Measurements from ENCODE around the gene SLC22A23.

SLC22A23 gene

DNA sequence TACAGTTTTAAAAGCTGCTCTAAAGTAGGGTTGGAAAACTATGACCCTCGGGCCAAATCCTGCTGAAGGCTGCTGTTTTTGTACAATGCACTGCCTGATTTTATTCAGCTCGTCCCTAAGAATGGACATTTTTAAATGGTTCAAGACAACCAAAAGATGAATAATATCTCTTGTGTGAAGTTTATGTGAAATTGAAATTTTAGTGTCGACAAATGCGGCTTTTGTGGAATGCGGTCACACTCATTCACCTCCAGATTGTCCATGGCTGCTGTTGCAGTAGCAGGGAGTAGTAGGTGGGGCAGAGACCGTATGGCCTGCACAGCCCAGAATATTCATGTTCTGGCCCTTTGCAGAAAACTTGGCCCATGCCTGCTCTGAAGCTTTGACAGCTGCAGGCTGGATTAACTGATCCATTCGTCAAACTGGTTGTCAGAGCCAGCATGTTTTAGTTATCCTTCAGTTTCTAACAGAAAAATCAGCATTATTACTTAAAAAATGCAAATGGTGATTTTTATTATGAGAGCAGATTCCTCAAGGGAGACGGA, 106.5 kb downstream of the SLC22A23 start:
- FAIRE-seq (no peak), DNase-seq (ENCODE audit: insufficient read length) (no peak)
- TF ChIP-seq POLR2A (IDR thresholded peaks at IDR 0.05; ENCODE audit: low read depth, low read length) (no peak), TAF1 (IDR thresholded peaks at IDR 0.05; ENCODE audit: borderline replicate concordance, low read depth, low read length) (no peak), POLR2AphosphoS5 (IDR thresholded peaks at IDR 0.05; ENCODE audit: low read depth, low read length) (no peak)

DNA sequence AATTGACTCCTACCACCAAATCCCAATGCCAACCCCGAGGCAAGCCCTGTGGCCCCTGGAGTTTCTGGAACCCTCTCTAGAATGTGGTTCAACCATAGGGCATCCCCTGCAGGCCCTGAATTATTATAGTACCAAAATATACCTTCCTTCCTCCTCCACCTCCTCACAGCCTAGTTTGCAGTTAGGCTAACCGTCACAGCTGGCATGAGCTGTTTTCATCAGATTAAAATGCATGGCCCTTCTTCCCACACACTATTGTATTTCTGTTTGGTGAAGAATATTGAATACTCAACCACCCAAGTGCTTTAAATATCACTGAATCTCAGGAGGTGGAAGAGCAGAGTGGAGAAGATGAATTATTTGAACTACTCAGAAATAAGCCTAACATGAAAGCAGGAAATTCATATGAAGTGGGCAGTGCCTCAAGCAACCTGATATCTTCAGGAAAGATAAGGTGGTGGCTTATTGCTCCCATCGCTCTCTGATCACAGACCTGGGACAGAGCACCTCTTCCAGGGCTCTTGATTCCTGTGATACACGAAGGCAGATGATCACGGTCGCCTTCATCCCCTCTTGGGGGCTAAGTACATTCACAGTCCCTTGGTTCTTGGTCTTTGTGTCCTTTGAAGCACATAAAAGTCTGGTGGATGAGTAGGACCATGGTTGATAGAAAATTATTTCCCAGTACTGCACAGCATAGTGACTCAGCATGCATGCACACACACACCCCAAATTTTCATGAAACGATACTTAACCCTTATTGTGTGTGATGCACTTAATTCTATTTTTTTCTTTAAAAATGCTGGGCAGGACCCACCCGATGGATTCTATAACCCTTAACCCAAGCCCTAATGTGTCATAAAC, 107.2 kb downstream of the SLC22A23 start:
- no peak for TF ChIP-seq POLR2AphosphoS5 (IDR thresholded peaks at IDR 0.05; ENCODE audit: low read depth, low read length)
- no peak for TF ChIP-seq TAF1 (IDR thresholded peaks at IDR 0.05; ENCODE audit: borderline replicate concordance, low read depth, low read length)
- FAIRE-seq, result no peak
- DNase-seq (ENCODE audit: insufficient read length), result no peak

DNA sequence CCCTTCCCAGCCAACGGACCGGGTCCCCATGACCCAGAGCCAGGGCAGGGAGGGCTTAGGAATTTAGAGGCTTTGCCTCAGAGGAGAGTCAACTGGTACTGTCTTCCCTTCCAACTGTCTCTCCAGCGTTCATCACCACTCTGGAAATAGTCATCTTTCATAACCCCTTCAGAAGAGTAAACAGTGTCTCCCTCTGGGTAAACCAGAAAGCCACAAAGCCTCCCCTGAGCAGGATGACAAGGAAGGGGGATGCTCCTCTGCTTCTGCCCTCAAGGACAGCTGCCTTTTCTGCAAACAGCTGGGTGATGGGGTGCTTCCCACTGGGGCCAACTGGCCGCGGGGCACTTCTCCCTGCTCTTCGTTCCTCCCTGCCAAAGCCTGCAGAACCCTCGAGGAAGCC, 108.0 kb downstream of the SLC22A23 start:
- FAIRE-seq, result no peak
- TF ChIP-seq POLR2AphosphoS5 (IDR thresholded peaks at IDR 0.05; ENCODE audit: low read depth, low read length) (no peak), POLR2A (IDR thresholded peaks at IDR 0.05; ENCODE audit: low read depth, low read length) (no peak), TAF1 (IDR thresholded peaks at IDR 0.05; ENCODE audit: borderline replicate concordance, low read depth, low read length) (no peak)
- DNase-seq (ENCODE audit: insufficient read length), result no peak

DNA sequence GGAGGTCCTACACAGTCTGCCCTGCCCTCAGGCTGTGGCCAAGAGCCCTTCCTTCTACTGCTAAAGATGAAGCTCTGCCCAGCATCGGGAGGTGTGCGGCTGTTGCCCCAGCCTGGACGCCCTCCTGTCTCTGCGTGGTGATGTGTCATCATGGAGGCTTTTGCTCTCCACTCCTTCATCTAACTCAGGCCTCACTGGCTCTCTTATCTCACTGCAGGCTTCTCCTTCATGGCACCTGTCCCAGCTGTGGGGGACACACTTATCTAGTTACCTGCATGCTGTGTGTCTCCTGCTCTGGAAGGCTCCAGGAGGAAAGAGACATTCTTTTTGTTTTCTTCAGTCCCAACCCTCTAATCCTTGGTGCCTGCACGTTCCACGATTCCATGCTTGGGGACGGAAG, 109.0 kb downstream of the SLC22A23 start:
- no peak for TF ChIP-seq POLR2A (IDR thresholded peaks at IDR 0.05; ENCODE audit: low read depth, low read length)
- TF ChIP-seq POLR2AphosphoS5 (IDR thresholded peaks at IDR 0.05; ENCODE audit: low read depth, low read length), result no peak
- TF ChIP-seq TAF1 (IDR thresholded peaks at IDR 0.05; ENCODE audit: borderline replicate concordance, low read depth, low read length), result no peak
- DNase-seq (ENCODE audit: insufficient read length), result no peak
- no peak for FAIRE-seq

DNA sequence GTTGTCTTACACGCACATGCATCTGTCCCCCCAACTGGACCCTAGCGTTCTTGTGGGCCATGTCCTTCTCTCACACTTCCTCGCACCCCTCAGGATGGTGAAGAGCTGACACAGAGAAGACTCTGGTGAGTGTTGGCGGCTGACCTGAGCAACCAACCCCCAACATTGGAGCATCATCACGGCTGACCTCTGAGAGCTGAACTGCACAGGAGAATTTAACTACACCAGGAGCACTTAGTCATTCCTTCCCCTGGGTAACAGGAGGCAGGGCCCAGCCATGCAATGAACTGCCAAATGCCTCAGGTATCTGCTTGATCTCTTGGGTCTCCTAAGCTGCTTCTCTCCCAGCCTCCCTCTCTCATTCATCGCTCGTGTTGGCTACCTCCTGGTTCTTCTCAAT, 109.6 kb downstream of the SLC22A23 start:
- DNase-seq (ENCODE audit: insufficient read length) (no peak), FAIRE-seq (no peak)
- TF ChIP-seq TAF1 (IDR thresholded peaks at IDR 0.05; ENCODE audit: borderline replicate concordance, low read depth, low read length), result no peak
- TF ChIP-seq POLR2AphosphoS5 (IDR thresholded peaks at IDR 0.05; ENCODE audit: low read depth, low read length), result no peak
- TF ChIP-seq POLR2A (IDR thresholded peaks at IDR 0.05; ENCODE audit: low read depth, low read length), result no peak

DNA sequence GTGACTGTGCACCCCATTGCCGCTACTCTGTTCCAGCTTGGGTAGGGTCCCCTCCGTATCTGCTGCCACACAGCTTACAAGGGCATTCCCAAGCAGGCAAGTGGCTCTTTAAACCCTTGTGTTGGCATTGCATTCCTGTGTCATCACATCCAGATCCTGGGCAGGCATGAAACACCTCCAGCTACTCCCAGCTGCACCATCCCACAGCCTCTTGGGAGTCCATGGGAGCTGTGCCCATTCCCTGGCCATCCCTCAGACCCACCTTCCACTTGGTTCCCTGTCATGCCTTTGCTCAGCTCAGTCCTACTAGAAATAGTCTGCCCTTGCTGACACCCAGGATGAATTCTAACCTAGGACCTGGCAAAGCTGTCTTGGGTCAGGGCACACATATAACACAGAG, 110.4 kb downstream of the SLC22A23 start:
- DNase-seq (ENCODE audit: insufficient read length) (no peak), FAIRE-seq (no peak)
- TF ChIP-seq POLR2A (IDR thresholded peaks at IDR 0.05; ENCODE audit: low read depth, low read length), result no peak
- TF ChIP-seq POLR2AphosphoS5 (IDR thresholded peaks at IDR 0.05; ENCODE audit: low read depth, low read length), result no peak
- no peak for TF ChIP-seq TAF1 (IDR thresholded peaks at IDR 0.05; ENCODE audit: borderline replicate concordance, low read depth, low read length)

DNA sequence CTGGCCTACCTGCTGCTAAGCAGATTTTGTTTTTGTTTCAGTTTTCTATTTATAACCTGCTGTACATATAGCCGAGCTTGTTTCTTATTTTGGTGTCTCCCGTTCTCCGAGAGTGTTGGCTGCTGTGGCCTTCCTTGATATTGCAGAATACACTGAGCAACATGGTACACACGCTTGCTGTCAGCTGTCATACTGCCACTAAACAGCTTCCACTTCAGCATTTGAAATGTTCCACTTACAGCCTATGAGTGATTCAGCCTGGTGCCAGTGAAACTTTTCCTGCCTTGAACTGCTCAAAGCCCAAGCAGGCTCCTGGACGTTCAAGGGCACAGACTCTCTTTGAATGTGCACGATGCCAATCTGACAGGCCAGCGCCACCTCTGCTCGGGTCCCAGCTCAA, 111.0 kb downstream of the SLC22A23 start:
- no peak for FAIRE-seq
- no peak for DNase-seq (ENCODE audit: insufficient read length)
- TF ChIP-seq POLR2A (IDR thresholded peaks at IDR 0.05; ENCODE audit: low read depth, low read length), result no peak
- TF ChIP-seq POLR2AphosphoS5 (IDR thresholded peaks at IDR 0.05; ENCODE audit: low read depth, low read length), result no peak
- TF ChIP-seq TAF1 (IDR thresholded peaks at IDR 0.05; ENCODE audit: borderline replicate concordance, low read depth, low read length), result no peak

DNA sequence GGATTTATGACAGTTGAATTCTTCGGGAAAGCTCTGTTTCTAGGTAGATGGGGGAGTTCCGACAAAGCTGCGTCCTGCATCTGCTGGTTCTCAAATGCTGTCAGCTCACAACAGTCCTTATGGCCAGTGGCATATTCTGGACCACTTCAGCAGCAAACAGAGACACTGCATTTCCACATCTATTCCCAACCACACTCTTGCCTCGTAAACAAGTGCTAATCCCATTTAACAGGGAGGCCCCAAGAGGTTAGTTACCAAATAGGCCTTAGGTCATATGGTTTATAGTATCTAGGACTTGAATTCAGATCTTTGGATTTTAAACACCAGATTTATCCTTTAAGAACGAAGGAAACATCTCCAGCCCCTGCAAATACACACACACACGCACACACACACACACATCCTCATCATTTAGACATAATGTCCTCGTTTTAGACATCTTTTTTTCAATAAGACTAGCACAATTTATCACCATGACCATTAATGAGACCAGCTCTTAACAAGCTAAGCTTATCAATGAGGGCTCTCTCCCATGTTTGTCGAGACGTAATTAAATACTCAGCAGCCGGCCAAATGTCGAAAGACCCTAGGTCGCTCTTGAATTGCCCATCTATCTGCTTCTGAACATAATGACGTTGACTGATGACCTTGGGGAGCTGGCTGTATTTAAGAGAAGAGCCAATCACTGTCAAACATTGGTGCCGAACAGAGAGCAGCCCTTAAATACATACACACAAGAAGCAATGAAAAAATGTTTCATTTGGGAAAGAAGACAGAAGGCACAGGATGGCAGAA, 113.6 kb downstream of the SLC22A23 start:
- TF ChIP-seq POLR2AphosphoS5 (IDR thresholded peaks at IDR 0.05; ENCODE audit: low read depth, low read length) (no peak), TAF1 (IDR thresholded peaks at IDR 0.05; ENCODE audit: borderline replicate concordance, low read depth, low read length) (no peak), POLR2A (IDR thresholded peaks at IDR 0.05; ENCODE audit: low read depth, low read length) (no peak)
- FAIRE-seq, result no peak
- DNase-seq (ENCODE audit: insufficient read length), result no peak

DNA sequence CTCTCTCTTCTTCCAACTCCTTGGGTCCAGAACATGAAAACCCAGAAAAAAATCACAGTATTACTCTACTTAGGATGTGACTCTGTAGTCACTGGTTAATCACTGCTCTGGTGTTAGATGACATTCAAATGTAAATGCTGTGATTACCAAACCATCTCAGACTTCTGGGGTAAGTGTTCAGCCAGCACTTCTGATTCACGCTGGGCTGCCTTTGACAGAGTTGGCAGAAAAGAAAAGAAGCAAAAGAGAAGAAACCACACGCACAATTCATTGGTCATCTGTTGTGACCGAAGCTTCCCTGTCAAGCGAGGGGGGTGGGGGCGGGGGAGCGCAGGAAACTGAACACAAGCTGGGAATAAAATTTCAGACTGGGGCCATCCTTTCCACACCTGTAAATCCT, 115.4 kb downstream of the SLC22A23 start:
- DNase-seq (ENCODE audit: insufficient read length) (no peak), FAIRE-seq (no peak)
- TF ChIP-seq POLR2A (IDR thresholded peaks at IDR 0.05; ENCODE audit: low read depth, low read length) (no peak), TAF1 (IDR thresholded peaks at IDR 0.05; ENCODE audit: borderline replicate concordance, low read depth, low read length) (no peak), POLR2AphosphoS5 (IDR thresholded peaks at IDR 0.05; ENCODE audit: low read depth, low read length) (no peak)

DNA sequence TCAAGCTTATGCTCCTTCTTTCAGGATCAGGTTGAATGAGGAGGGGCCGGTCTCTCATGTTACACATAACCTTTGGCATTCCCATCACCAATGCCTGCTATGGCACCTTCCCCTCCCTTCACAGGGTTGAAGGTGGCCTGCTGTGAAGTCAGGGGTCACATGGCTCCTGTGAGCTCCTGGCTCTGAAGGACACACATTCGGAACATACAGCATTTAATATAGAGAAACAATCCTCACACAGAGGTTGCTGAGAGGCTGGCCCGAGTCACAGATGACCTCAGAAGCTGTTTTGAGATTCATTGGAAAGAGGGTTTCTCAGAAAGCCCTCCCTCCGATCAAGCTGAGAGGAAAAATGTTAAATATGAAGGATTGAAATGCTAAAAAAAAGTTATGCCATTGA, 116.0 kb downstream of the SLC22A23 start:
- DNase-seq (ENCODE audit: insufficient read length) (no peak), FAIRE-seq (no peak)
- no peak for TF ChIP-seq POLR2A (IDR thresholded peaks at IDR 0.05; ENCODE audit: low read depth, low read length)

DNA sequence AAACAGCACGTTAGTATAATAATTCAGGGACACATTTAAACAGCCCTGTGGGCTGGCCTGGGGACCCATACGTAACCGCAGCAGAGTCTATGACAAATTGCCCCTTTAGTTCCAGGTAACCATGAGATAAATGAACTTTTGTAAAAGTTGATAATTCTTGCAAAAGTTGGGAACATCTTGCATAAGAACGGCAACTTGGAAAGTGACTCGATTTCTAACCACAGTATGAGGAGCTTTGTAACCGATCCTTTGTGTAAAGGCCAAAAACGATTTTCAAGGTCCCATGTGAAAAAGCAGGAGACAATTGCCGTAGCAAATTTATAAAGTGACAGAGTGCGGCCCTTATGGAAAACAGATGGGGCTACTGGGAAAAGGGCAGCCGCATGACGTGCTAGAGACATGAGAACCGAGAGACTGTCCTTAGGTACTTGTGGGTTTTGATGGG, 116.5 kb downstream of the SLC22A23 start:
- DNase-seq (ENCODE audit: insufficient read length), result no peak
- no peak for FAIRE-seq
- TF ChIP-seq POLR2A (IDR thresholded peaks at IDR 0.05; ENCODE audit: low read depth, low read length) (no peak), POLR2AphosphoS5 (IDR thresholded peaks at IDR 0.05; ENCODE audit: low read depth, low read length) (no peak), TAF1 (IDR thresholded peaks at IDR 0.05; ENCODE audit: borderline replicate concordance, low read depth, low read length) (no peak)

Measured in GM12892 (cell line).